ENCODE data around the gene ZNF765. TPM values are rescaled to one million over a fixed set of nuclear protein-coding genes. Genes with fewer than 3 reads are reported as not detected.

ZNF765 gene
- total RNA-seq, 4 donors from 2014 or later = 10.4 to 16.9 (median 12.5) TPM

- peak; percentile 19 to 37 for DNase-seq
- TF ChIP-seq CTCF (IDR thresholded peaks at IDR 0.05) (no peak), POLR2A (IDR thresholded peaks at IDR 0.05) (no peak)
- WGBS, 2 donors = 1 to 2% methylated on average over 20 to 31 of the region's 32 CpGs
- Histone ChIP-seq H3K4me1 (peaks cover 3 to 5% of the 10 kb centered on the region in 2 donors), H3K27me3 (no peaks in the 10 kb centered on the region), H3K4me3 (replicated peaks in 1 of 3) (peak overlapping the region; percentile 0 to 77 (median 64)), H3K27ac (peak overlapping the region in 2 of 3 donors; percentile 12 to 49), H3K36me3 (no peaks in the 10 kb centered on the region), H3K9me3 (no peaks in the 10 kb centered on the region)
- intact Hi-C loops (cut with DNase I) = loop anchor here (10.0 kb wide), 1 partner anchor 171 kb away; the partner anchor contains the start of gene ZNF665
Observed at GRCh38 chr19:53365899-53366493, 29.0 kb upstream of the ZNF765 start.

GRCh38 chr19:53372196-53372595 lies 22.8 kb upstream of the ZNF765 start:
- 94 to 97% methylated on average over 4 of the region's 4 CpGs for WGBS, 2 donors
- intact Hi-C loops (cut with DNase I) = no loop called here
- H3K27ac ChIP-seq = no peak overlapping the region
- TF ChIP-seq POLR2A (IDR thresholded peaks at IDR 0.05) (no peak), CTCF (IDR thresholded peaks at IDR 0.05) (no peak)
- no peak for DNase-seq
- no peak overlapping the region for H3K4me3 ChIP-seq (replicated peaks in 1 of 3)
- H3K27me3 ChIP-seq = no peaks in the 10 kb centered on the region
- H3K4me1 ChIP-seq = no peaks in the 10 kb centered on the region
- peaks cover 0 to 6% of the 10 kb centered on the region in 2 donors for H3K36me3 ChIP-seq
- H3K9me3 ChIP-seq = no peaks in the 10 kb centered on the region

- no peak overlapping the region for H3K27ac ChIP-seq
- WGBS, 2 donors = 54 to 67% methylated on average over 3 of the region's 3 CpGs
- TF ChIP-seq POLR2A (IDR thresholded peaks at IDR 0.05) = no peak
- TF ChIP-seq CTCF (IDR thresholded peaks at IDR 0.05) = no peak
- H3K36me3 ChIP-seq = peaks cover 0 to 6% of the 10 kb centered on the region in 2 donors
- H3K9me3 ChIP-seq = no peaks in the 10 kb centered on the region
- no peaks in the 10 kb centered on the region for H3K27me3 ChIP-seq
- H3K4me1 ChIP-seq = no peaks in the 10 kb centered on the region
- intact Hi-C loops (cut with DNase I) = no loop called here
- no peak overlapping the region for H3K4me3 ChIP-seq (replicated peaks in 1 of 3)
- no peak for DNase-seq
Observed at GRCh38 chr19:53374288-53374687, 20.7 kb upstream of the ZNF765 start.

GRCh38 chr19:53374743-53375142 lies 20.2 kb upstream of the ZNF765 start:
- no peaks in the 10 kb centered on the region for H3K27me3 ChIP-seq
- WGBS, 2 donors = 96 to 100% methylated on average over 1 of the region's 1 CpG
- H3K4me1 ChIP-seq = no peaks in the 10 kb centered on the region
- H3K27ac ChIP-seq = no peak overlapping the region
- TF ChIP-seq CTCF (IDR thresholded peaks at IDR 0.05) (no peak), POLR2A (IDR thresholded peaks at IDR 0.05) (no peak)
- H3K36me3 ChIP-seq = peaks cover 0 to 6% of the 10 kb centered on the region in 2 donors
- H3K9me3 ChIP-seq = no peaks in the 10 kb centered on the region
- DNase-seq = no peak
- H3K4me3 ChIP-seq (replicated peaks in 1 of 3) = no peak overlapping the region
- intact Hi-C loops (cut with DNase I) = no loop called here

- intact Hi-C loops (cut with DNase I) = no loop called here
- TF ChIP-seq CTCF (IDR thresholded peaks at IDR 0.05) (no peak), POLR2A (IDR thresholded peaks at IDR 0.05) (no peak)
- H3K27me3 ChIP-seq = no peaks in the 10 kb centered on the region
- H3K36me3 ChIP-seq = peaks cover 8 to 15% of the 10 kb centered on the region in 2 donors
- WGBS, 2 donors = 95% methylated on average over 3 of the region's 3 CpGs
- DNase-seq = no peak
- H3K9me3 ChIP-seq = no peaks in the 10 kb centered on the region
- no peak overlapping the region for H3K4me3 ChIP-seq (replicated peaks in 1 of 3)
- no peak overlapping the region for H3K27ac ChIP-seq
- no peaks in the 10 kb centered on the region for H3K4me1 ChIP-seq
Observed at GRCh38 chr19:53381376-53381775, 13.6 kb upstream of the ZNF765 start.
